ENCODE measurements around the gene CD300C.

GRCh38 chr17:74513987-74514631 lies 31.8 kb downstream of the CD300C start:
- TF ChIP-seq CTCF (IDR thresholded peaks at IDR 0.05; ENCODE audit: insufficient read depth, low read depth, low read length) (no peak), EZH2 (IDR thresholded peaks at IDR 0.05; ENCODE audit: insufficient read depth, low read length) (no peak)

All from astrocyte (in vitro differentiated cells and primary cell).